ENCODE measurements around the gene NOL3. TPM values are rescaled to one million over a fixed set of nuclear protein-coding genes. Genes with fewer than 3 reads are reported as not detected.

NOL3 gene
- total and polyA plus RNA-seq, 4 donors = 25.3 to 51.9 (median 41.2) TPM

- peaks cover 0 to 24% (median 4%) of the 10 kb centered on the region in 5 donors for H3K4me1 ChIP-seq (ENCODE audit: control insufficient read depth in 5 of 5, insufficient read depth in 5 of 5, low read length in 5 of 5)
- no peaks in the 10 kb centered on the region for H3K9me3 ChIP-seq (ENCODE audit: control insufficient read depth in 4 of 4, insufficient read depth in 3 of 4, low read length in 3 of 4)
- DNase-seq (no peak), ATAC-seq (ENCODE audit: insufficient read depth, low FRiP score) (no peak)
- H3K4me3 ChIP-seq = no peak overlapping the region
- TF ChIP-seq, protein P1, sequence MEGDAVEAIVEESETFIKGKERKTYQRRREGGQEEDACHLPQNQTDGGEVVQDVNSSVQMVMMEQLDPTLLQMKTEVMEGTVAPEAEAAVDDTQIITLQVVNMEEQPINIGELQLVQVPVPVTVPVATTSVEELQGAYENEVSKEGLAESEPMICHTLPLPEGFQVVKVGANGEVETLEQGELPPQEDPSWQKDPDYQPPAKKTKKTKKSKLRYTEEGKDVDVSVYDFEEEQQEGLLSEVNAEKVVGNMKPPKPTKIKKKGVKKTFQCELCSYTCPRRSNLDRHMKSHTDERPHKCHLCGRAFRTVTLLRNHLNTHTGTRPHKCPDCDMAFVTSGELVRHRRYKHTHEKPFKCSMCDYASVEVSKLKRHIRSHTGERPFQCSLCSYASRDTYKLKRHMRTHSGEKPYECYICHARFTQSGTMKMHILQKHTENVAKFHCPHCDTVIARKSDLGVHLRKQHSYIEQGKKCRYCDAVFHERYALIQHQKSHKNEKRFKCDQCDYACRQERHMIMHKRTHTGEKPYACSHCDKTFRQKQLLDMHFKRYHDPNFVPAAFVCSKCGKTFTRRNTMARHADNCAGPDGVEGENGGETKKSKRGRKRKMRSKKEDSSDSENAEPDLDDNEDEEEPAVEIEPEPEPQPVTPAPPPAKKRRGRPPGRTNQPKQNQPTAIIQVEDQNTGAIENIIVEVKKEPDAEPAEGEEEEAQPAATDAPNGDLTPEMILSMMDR (IDR thresholded peaks at IDR 0.05; ENCODE audit: control extremely low read depth, extremely low read depth) = no peak
- H3K27me3 ChIP-seq (ENCODE audit: control insufficient read depth in 3 of 3, insufficient read depth in 3 of 3, low read length in 2 of 3) = peaks cover 0 to 25% (median 19%) of the 10 kb centered on the region in 3 donors
- H3K36me3 ChIP-seq (ENCODE audit: control insufficient read depth in 4 of 4, insufficient read depth in 4 of 4, low read length in 4 of 4) = peaks cover 0 to 19% (median 9%) of the 10 kb centered on the region in 4 donors
- H3K27ac ChIP-seq (ENCODE audit: low read depth in 1 of 2, low read length in 1 of 2) = no peak overlapping the region
- H3K9ac ChIP-seq (ENCODE audit: insufficient read depth in 1 of 2, low read length in 2 of 2) = no peak overlapping the region
- WGBS, 2 donors = 61 to 65% methylated on average over 8 of the region's 8 CpGs
Measured at GRCh38 chr16:67151431-67152097, 18.8 kb upstream of the NOL3 start.

- H3K9me3 ChIP-seq (ENCODE audit: control insufficient read depth in 4 of 4, insufficient read depth in 3 of 4, low read length in 3 of 4) = no peaks in the 10 kb centered on the region
- TF ChIP-seq, protein P1 (IDR thresholded peaks at IDR 0.05; ENCODE audit: control extremely low read depth, extremely low read depth) = no peak
- H3K36me3 ChIP-seq (ENCODE audit: control insufficient read depth in 4 of 4, insufficient read depth in 4 of 4, low read length in 4 of 4) = no peaks in the 10 kb centered on the region
- H3K27ac ChIP-seq (ENCODE audit: low read depth in 1 of 2, low read length in 1 of 2) = no peak overlapping the region
- H3K9ac ChIP-seq (ENCODE audit: insufficient read depth in 1 of 2, low read length in 2 of 2) = no peak overlapping the region
- 42 to 43% methylated on average over 55 to 61 of the region's 61 CpGs for WGBS, 2 donors
- DNase-seq = no peak
- H3K4me3 ChIP-seq = no peak overlapping the region
- peaks cover 0 to 44% (median 42%) of the 10 kb centered on the region in 3 donors for H3K27me3 ChIP-seq (ENCODE audit: control insufficient read depth in 3 of 3, insufficient read depth in 3 of 3, low read length in 2 of 3)
- ATAC-seq (ENCODE audit: insufficient read depth, low FRiP score) = no peak
- peaks cover 0 to 33% (median 4%) of the 10 kb centered on the region in 5 donors for H3K4me1 ChIP-seq (ENCODE audit: control insufficient read depth in 5 of 5, insufficient read depth in 5 of 5, low read length in 5 of 5)
Measured at GRCh38 chr16:67154578-67155294, 15.6 kb upstream of the NOL3 start.

DNA sequence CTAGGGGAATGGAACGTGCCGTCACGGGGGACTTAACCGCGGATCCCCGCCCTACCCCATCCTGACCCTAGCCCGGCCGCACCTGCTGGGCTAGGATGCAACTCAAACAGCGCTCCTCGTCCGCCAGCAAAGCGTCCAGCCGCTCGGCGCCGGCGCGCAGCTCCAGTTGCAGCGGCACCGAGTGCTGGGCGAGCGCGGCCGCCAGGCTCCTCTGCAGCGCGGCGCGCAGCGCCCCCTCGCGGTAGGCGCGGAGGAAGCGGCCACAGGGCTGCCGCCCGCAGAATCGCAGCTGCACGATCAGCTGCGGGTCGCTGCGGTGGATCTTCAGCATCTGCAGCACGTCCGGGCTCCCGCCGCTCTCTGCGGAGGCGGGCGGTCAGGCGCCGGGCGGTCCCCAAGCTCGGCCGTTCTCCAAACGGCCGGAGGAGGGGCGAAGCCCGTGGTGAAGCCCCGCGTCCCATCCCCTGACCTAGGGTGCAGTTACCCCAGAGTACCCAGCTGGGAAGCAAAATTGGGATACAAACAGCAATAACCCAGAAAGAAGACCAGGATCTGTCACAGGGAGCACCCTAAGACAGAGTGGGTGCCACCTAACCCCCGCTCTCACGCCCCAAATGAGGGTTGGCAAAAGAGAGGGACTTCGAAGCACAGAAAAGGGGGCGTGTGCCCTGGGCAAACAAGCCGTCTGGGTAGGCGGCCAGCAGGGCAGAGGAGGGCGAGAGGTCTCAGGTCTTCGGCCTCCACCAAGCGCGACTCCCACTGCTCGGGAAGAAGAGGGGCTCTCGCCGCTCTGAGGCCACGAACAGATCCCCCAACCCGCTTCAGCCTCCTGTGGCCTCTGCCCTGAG lies 14.8 kb upstream of the NOL3 start:
- ATAC-seq (ENCODE audit: insufficient read depth, low FRiP score) (no peak), DNase-seq (peak; percentile 76 to 85 (median 78))
- H3K36me3 ChIP-seq (ENCODE audit: control insufficient read depth in 4 of 4, insufficient read depth in 4 of 4, low read length in 4 of 4) = no peaks in the 10 kb centered on the region
- WGBS, 2 donors = 15 to 20% methylated on average over 60 to 74 of the region's 74 CpGs
- H3K9ac ChIP-seq (ENCODE audit: insufficient read depth in 1 of 2, low read length in 2 of 2) = no peak overlapping the region
- peaks cover 0 to 45% (median 44%) of the 10 kb centered on the region in 3 donors for H3K27me3 ChIP-seq (ENCODE audit: control insufficient read depth in 3 of 3, insufficient read depth in 3 of 3, low read length in 2 of 3)
- peaks cover 0 to 34% (median 4%) of the 10 kb centered on the region in 5 donors for H3K4me1 ChIP-seq (ENCODE audit: control insufficient read depth in 5 of 5, insufficient read depth in 5 of 5, low read length in 5 of 5)
- H3K4me3 ChIP-seq = no peak overlapping the region
- TF ChIP-seq, protein P1 (IDR thresholded peaks at IDR 0.05; ENCODE audit: control extremely low read depth, extremely low read depth) = peak; percentile 96
- no peaks in the 10 kb centered on the region for H3K9me3 ChIP-seq (ENCODE audit: control insufficient read depth in 4 of 4, insufficient read depth in 3 of 4, low read length in 3 of 4)
- no peak overlapping the region for H3K27ac ChIP-seq (ENCODE audit: low read depth in 1 of 2, low read length in 1 of 2)

All from lung (tissue), 12 donors.